ENCODE measurements around the gene PIK3CD. TPM values are rescaled to one million over a fixed set of nuclear protein-coding genes. Genes with fewer than 3 reads are reported as not detected.

The PIK3CD gene
- total and polyA plus RNA-seq, 2 donors (not counting 3 experiments of a cell fraction or from before 2014, with no cell fraction given), result 3.5 to 5.2 TPM

DNA sequence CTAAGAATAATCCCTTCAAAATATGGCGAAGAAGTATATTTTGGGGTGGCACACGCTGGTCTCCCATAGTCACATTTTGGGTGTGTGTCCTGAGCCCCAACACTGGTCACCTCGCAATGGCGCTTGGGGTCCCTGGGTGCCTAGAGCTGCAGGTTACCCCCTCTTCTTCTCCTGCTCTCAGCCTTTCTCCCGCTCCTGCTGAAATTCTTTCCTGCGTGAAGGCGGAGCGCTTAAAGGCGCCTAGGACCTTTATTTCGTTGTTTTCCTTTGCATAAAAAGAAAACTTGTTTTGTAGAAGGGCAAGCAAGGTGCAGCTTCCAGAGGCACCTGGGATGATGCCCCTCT is 339 bp upstream of the PIK3CD start:
- Histone ChIP-seq H3K9ac (replicated peaks; ENCODE audit: extremely low read depth, insufficient read depth, low read length) (no peak overlapping the region), H3K27me3 (ENCODE audit: control insufficient read depth in 2 of 2, insufficient read depth in 2 of 2, low read length in 2 of 2) (peaks cover 33 to 39% of the 10 kb centered on the region in 2 experiments), H3K27ac (ENCODE audit: insufficient read depth, low read depth, low read length) (no peak overlapping the region), H3K9me1 (replicated peaks; ENCODE audit: control insufficient read depth, extremely low read depth, insufficient read depth, low read length) (no peaks in the 10 kb centered on the region), H3K4me1 (ENCODE audit: control insufficient read depth, extremely low read depth, insufficient read depth, low read length) (peaks cover 7% of the 10 kb centered on the region), H3K36me3 (ENCODE audit: control insufficient read depth in 2 of 2, extremely low read depth in 1 of 2, insufficient read depth in 2 of 2, low read length in 2 of 2) (no peaks in the 10 kb centered on the region), H3K4me2 (ENCODE audit: insufficient read depth, low read length) (no peak overlapping the region), H3K9me3 (replicated peaks; ENCODE audit: control insufficient read depth, insufficient read depth, low read length) (no peaks in the 10 kb centered on the region), H2AFZ (ENCODE audit: low read depth, low read length) (no peak overlapping the region), H4K20me1 (replicated peaks; ENCODE audit: control insufficient read depth, extremely low read depth, insufficient read depth, low read length) (no peaks in the 10 kb centered on the region), H3K79me2 (ENCODE audit: control insufficient read depth, insufficient read depth, low read length) (no peaks in the 10 kb centered on the region), H3K4me3 (replicated peaks in 1 of 3; ENCODE audit: insufficient read depth in 1 of 3, low read depth in 1 of 3, low read length in 3 of 3) (no peak overlapping the region)
- dilution Hi-C loops (cut with MboI; ENCODE audit: extremely low pct_ligation_motif_present, low sequenced_read_pairs) (no loop called here), intact Hi-C loops (cut with micrococcal nuclease) (no loop called here)
- FAIRE-seq (no peak), DNase-seq (ENCODE audit: low read depth, low spot score) (no peak)
- no peak for TF ChIP-seq JUN (IDR thresholded peaks at IDR 0.05; ENCODE audit: borderline replicate concordance, insufficient read depth, insufficient read length, low read depth)
- TF ChIP-seq GATA2 (IDR thresholded peaks at IDR 0.05; ENCODE audit: insufficient read depth, insufficient read length, low read depth, low read length), result no peak
- TF ChIP-seq MYC (IDR thresholded peaks at IDR 0.05; ENCODE audit: low read depth, low read length), result no peak
- no peak for TF ChIP-seq POLR2A (IDR thresholded peaks at IDR 0.05; ENCODE audit: low read depth, low read length)
- no peak for TF ChIP-seq EZH2 (IDR thresholded peaks at IDR 0.05; ENCODE audit: borderline replicate concordance, low read depth, low read length, severe bottlenecking)
- ChIA-PET CTCF (interaction anchor here (0.5 to 1.7 kb wide), 3 partner anchors 52 to 61 kb away, joined by 3 to 5 read pairs (median 3); no protein-coding TSS in a partner anchor), POLR2A (no interaction called here)
- no TSS peak for BruUV-seq (replicated peaks)

DNA sequence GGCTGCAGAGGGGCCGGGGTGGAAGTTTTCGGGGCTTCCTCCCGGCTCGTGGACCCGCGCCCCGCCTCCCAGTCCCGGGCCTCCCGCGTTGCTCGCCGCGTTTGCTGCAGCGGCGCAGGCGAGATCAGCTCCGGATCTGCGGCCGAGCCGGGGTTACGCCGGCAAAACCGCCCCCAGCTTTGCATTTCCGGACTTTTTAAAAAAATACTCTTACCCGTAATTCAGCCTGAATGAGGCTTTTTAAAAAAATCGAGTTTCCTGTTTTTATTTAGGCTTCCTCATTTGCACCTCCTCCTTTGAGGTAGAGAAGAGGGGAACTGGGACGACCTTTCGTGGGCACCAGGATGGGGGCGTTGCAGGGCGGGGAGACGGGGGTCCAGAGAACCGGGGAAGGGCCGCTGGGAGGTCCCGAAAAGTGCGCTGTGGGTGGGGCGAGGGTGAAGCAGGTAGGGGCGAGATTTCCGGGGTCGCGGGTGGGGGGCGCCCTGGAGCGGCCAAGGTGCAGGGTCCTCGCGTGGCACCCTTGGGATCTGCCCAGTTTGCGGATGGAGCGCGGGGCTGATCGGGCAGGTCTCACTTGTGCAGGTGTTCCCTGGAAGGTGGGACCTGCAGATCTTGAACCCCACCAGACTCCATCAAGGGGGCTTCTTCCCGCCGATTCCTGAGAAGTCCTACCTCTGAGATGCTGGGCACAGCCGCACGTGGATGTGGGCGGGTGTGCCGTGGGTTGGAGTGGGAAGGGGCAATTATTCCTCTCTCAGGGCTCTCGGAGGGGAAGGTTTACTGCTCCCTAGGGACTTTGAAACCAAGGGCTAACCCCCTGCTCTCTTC is 1.1 kb downstream of the PIK3CD start:
- DNase-seq (ENCODE audit: low read depth, low spot score), result no peak
- peak overlapping the region in 1 of 3 experiments; percentile 12 for H3K4me3 ChIP-seq (replicated peaks in 1 of 3; ENCODE audit: insufficient read depth in 1 of 3, low read depth in 1 of 3, low read length in 3 of 3)
- ChIA-PET CTCF (interaction anchor here (0.6 to 1.2 kb wide), 4 partner anchors 25 to 1082 kb away, joined by 3 to 4 read pairs (median 3); no protein-coding TSS in a partner anchor), POLR2A (no interaction called here)
- dilution Hi-C loops (cut with MboI; ENCODE audit: extremely low pct_ligation_motif_present, low sequenced_read_pairs) (no loop called here), intact Hi-C loops (cut with micrococcal nuclease) (no loop called here)
- no peaks in the 10 kb centered on the region for H3K9me3 ChIP-seq (replicated peaks; ENCODE audit: control insufficient read depth, insufficient read depth, low read length)
- H3K4me1 ChIP-seq (ENCODE audit: control insufficient read depth, extremely low read depth, insufficient read depth, low read length), result peaks cover 7% of the 10 kb centered on the region
- peak overlapping the region; percentile 55 for H3K4me2 ChIP-seq (ENCODE audit: insufficient read depth, low read length)
- peaks cover 33 to 39% of the 10 kb centered on the region in 2 experiments for H3K27me3 ChIP-seq (ENCODE audit: control insufficient read depth in 2 of 2, insufficient read depth in 2 of 2, low read length in 2 of 2)
- TF ChIP-seq POLR2A (IDR thresholded peaks at IDR 0.05; ENCODE audit: low read depth, low read length), result no peak
- no peak for TF ChIP-seq GATA2 (IDR thresholded peaks at IDR 0.05; ENCODE audit: insufficient read depth, insufficient read length, low read depth, low read length)
- TF ChIP-seq, protein P1, sequence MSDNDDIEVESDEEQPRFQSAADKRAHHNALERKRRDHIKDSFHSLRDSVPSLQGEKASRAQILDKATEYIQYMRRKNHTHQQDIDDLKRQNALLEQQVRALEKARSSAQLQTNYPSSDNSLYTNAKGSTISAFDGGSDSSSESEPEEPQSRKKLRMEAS (IDR thresholded peaks at IDR 0.05; ENCODE audit: insufficient read depth, insufficient read length), result no peak
- TF ChIP-seq, protein P2, sequence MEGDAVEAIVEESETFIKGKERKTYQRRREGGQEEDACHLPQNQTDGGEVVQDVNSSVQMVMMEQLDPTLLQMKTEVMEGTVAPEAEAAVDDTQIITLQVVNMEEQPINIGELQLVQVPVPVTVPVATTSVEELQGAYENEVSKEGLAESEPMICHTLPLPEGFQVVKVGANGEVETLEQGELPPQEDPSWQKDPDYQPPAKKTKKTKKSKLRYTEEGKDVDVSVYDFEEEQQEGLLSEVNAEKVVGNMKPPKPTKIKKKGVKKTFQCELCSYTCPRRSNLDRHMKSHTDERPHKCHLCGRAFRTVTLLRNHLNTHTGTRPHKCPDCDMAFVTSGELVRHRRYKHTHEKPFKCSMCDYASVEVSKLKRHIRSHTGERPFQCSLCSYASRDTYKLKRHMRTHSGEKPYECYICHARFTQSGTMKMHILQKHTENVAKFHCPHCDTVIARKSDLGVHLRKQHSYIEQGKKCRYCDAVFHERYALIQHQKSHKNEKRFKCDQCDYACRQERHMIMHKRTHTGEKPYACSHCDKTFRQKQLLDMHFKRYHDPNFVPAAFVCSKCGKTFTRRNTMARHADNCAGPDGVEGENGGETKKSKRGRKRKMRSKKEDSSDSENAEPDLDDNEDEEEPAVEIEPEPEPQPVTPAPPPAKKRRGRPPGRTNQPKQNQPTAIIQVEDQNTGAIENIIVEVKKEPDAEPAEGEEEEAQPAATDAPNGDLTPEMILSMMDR (IDR thresholded peaks at IDR 0.05; ENCODE audit: extremely low read depth in 1 of 2, insufficient read depth in 1 of 2, low read depth in 1 of 2, low read length in 2 of 2), result no peak
- TF ChIP-seq POLR2AphosphoS5 (IDR thresholded peaks at IDR 0.05; ENCODE audit: insufficient read depth, low read depth, low read length), result no peak
- no peak for TF ChIP-seq EZH2 (IDR thresholded peaks at IDR 0.05; ENCODE audit: borderline replicate concordance, low read depth, low read length, severe bottlenecking)
- TF ChIP-seq MYC (IDR thresholded peaks at IDR 0.05; ENCODE audit: low read depth, low read length), result no peak
- no peak for TF ChIP-seq FOS (IDR thresholded peaks at IDR 0.05; ENCODE audit: borderline replicate concordance, insufficient read depth, low read length)
- TF ChIP-seq JUN (IDR thresholded peaks at IDR 0.05; ENCODE audit: borderline replicate concordance, insufficient read depth, insufficient read length, low read depth), result no peak
- BruUV-seq (replicated peaks), result no TSS peak
- no peaks in the 10 kb centered on the region for H4K20me1 ChIP-seq (replicated peaks; ENCODE audit: control insufficient read depth, extremely low read depth, insufficient read depth, low read length)
- no peak for FAIRE-seq
- no peaks in the 10 kb centered on the region for H3K36me3 ChIP-seq (ENCODE audit: control insufficient read depth in 2 of 2, extremely low read depth in 1 of 2, insufficient read depth in 2 of 2, low read length in 2 of 2)
- no peak overlapping the region for H3K9ac ChIP-seq (replicated peaks; ENCODE audit: extremely low read depth, insufficient read depth, low read length)
- no peak overlapping the region for H3K27ac ChIP-seq (ENCODE audit: insufficient read depth, low read depth, low read length)
- peak overlapping the region; percentile 33 for H2AFZ ChIP-seq (ENCODE audit: low read depth, low read length)
- no peaks in the 10 kb centered on the region for H3K79me2 ChIP-seq (ENCODE audit: control insufficient read depth, insufficient read depth, low read length)
- H3K9me1 ChIP-seq (replicated peaks; ENCODE audit: control insufficient read depth, extremely low read depth, insufficient read depth, low read length), result no peaks in the 10 kb centered on the region
